ENCODE results near the gene BCAP31. TPM values are rescaled to one million over a fixed set of nuclear protein-coding genes. Genes with fewer than 3 reads are reported as not detected.

The BCAP31 gene
- total and polyA plus RNA-seq, 2 of the 13 experiments (the other 11 are each of a cell fraction or from before 2014, with no cell fraction given): 139 to 178 TPM

- TF ChIP-seq ELF4 (CRISPR knock-in tag; IDR thresholded peaks at IDR 0.05; ENCODE audit: borderline replicate concordance) (no peak), SMAD9 (CRISPR knock-in tag; IDR thresholded peaks at IDR 0.05) (no peak), ZBTB21 (CRISPR knock-in tag; IDR thresholded peaks at IDR 0.05) (no peak), ZBTB4 (CRISPR knock-in tag; IDR thresholded peaks at IDR 0.05; ENCODE audit: borderline replicate concordance) (no peak)
Observed at GRCh38 chrX:153734871-153735270, 10.7 kb upstream of the BCAP31 start (continued).

- H3K36me3 ChIP-seq (replicated peaks in 1 of 2; ENCODE audit: control insufficient read depth in 1 of 2, insufficient read depth in 2 of 2, low read length in 2 of 2): peaks cover 0 to 9% of the 10 kb centered on the region in 2 experiments; a peak in 1 of 5 replicates
- no TSS peak for BruUV-seq (replicated peaks)
- no peaks in the 10 kb centered on the region for H3K9me3 ChIP-seq (ENCODE audit: low read length)
- H3K4me3 ChIP-seq (replicated peaks in 1 of 3; ENCODE audit: insufficient read depth in 1 of 3, low read depth in 2 of 3, low read length in 3 of 3): no peak overlapping the region
- in situ Hi-C loops (cut with HindIII; ENCODE audit: extremely low pct_ligation_motif_present, low pct_unique_long_range_greater_than_20kb): no loop called here
- H3K27me3 ChIP-seq (ENCODE audit: control insufficient read depth in 1 of 2, insufficient read depth in 2 of 2, low read length in 2 of 2): no peaks in the 10 kb centered on the region
- H3K27ac ChIP-seq (ENCODE audit: extremely low read length, insufficient read depth, low read length): no peak overlapping the region
- CTCF ChIA-PET (ENCODE audit: low intra/inter-chr PET ratio, low total read pairs): no interaction called here
- POLR2A ChIA-PET: no interaction called here
- peaks cover 31% of the 10 kb centered on the region for H3K4me1 ChIP-seq (ENCODE audit: insufficient read depth, low read length)
- TF ChIP-seq DBP (CRISPR knock-in tag; IDR thresholded peaks at IDR 0.05; ENCODE audit: not compliant biosample characterization) (no peak), ZNF263 (CRISPR knock-in tag; IDR thresholded peaks at IDR 0.05) (0 out of 2 replicates have a peak, but pooled peaks have one; percentile 27)
- no peak overlapping the region for H3K9ac ChIP-seq (ENCODE audit: insufficient read depth, low read depth, low read length)
- no peak overlapping the region for H3K4me2 ChIP-seq (ENCODE audit: low read depth, low read length)
- H4K20me1 ChIP-seq (ENCODE audit: insufficient read depth, low read length): peaks cover 3% of the 10 kb centered on the region; the same call in 1 of the 2 replicates
- peak; percentile 18; the same call in 1 of the 3 replicates for ATAC-seq
- FAIRE-seq: no peak
- intact Hi-C loops (cut with micrococcal nuclease; ENCODE audit: unreplicated experiment): no loop called here
- 20% methylated on average over 1 of the region's 15 CpGs for WGBS (ENCODE audit: low lambda C conversion rate)
- no peak for DNase-seq (ENCODE audit: low spot score)
- peaks cover under 1% of the 10 kb centered on the region for H3K79me2 ChIP-seq (ENCODE audit: insufficient read depth, low read length)
- H2AFZ ChIP-seq (ENCODE audit: low read length): no peak overlapping the region
Observed at GRCh38 chrX:153733651-153734240, 9.6 kb upstream of the BCAP31 start.

Measured in HepG2 (cell line).